Measurements from ENCODE around the gene VAT1L. TPM values are rescaled to one million over a fixed set of nuclear protein-coding genes. Genes with fewer than 3 reads are reported as not detected.

VAT1L gene
- total RNA-seq, 1 donor, result under 0.01 TPM

- H3K27me3 ChIP-seq (ENCODE audit: insufficient read depth, low read length), result no peaks in the 10 kb centered on the region
- H2AFZ ChIP-seq (ENCODE audit: low read length), result no peak overlapping the region
- no peak overlapping the region for H3K4me3 ChIP-seq (ENCODE audit: insufficient read depth, low read length)
- no peak for DNase-seq (ENCODE audit: insufficient read length, low spot score, missing footprints)
- no peaks in the 10 kb centered on the region for H3K79me2 ChIP-seq (ENCODE audit: insufficient read depth, low read length)
- H3K4me2 ChIP-seq (ENCODE audit: insufficient read depth, low read length), result no peak overlapping the region
- H3K27ac ChIP-seq (ENCODE audit: low read depth, low read length), result no peak overlapping the region
- H3K9me3 ChIP-seq (ENCODE audit: low read depth, low read length), result no peaks in the 10 kb centered on the region
- no peaks in the 10 kb centered on the region for H3K4me1 ChIP-seq (ENCODE audit: insufficient read depth, low read length)
- H4K20me1 ChIP-seq (ENCODE audit: insufficient read depth, low read length), result no peaks in the 10 kb centered on the region
- no peaks in the 10 kb centered on the region for H3K36me3 ChIP-seq (ENCODE audit: insufficient read depth, low read length)
- TF ChIP-seq CTCF (IDR thresholded peaks at IDR 0.05; ENCODE audit: extremely low read depth, low read depth, low read length), result no peak
These were observed 125.4 kb downstream of the VAT1L start for GRCh38 chr16:77913738-77914253.

GRCh38 chr16:77916111-77916510 is 127.7 kb downstream of the VAT1L start:
- no peaks in the 10 kb centered on the region for H3K79me2 ChIP-seq (ENCODE audit: insufficient read depth, low read length)
- no peak overlapping the region for H3K4me2 ChIP-seq (ENCODE audit: insufficient read depth, low read length)
- H4K20me1 ChIP-seq (ENCODE audit: insufficient read depth, low read length), result no peaks in the 10 kb centered on the region
- DNase-seq (ENCODE audit: insufficient read length, low spot score, missing footprints), result no peak
- H3K27ac ChIP-seq (ENCODE audit: low read depth, low read length), result no peak overlapping the region
- no peaks in the 10 kb centered on the region for H3K4me1 ChIP-seq (ENCODE audit: insufficient read depth, low read length)
- H3K27me3 ChIP-seq (ENCODE audit: insufficient read depth, low read length), result no peaks in the 10 kb centered on the region
- no peak overlapping the region for H2AFZ ChIP-seq (ENCODE audit: low read length)
- H3K4me3 ChIP-seq (ENCODE audit: insufficient read depth, low read length), result no peak overlapping the region
- H3K9me3 ChIP-seq (ENCODE audit: low read depth, low read length), result no peaks in the 10 kb centered on the region
- H3K36me3 ChIP-seq (ENCODE audit: insufficient read depth, low read length), result no peaks in the 10 kb centered on the region
- TF ChIP-seq CTCF (IDR thresholded peaks at IDR 0.05; ENCODE audit: extremely low read depth, low read depth, low read length), result no peak

- peak; percentile 5 for DNase-seq (ENCODE audit: insufficient read length, low spot score, missing footprints)
- H3K4me3 ChIP-seq (ENCODE audit: insufficient read depth, low read length), result no peak overlapping the region
- no peaks in the 10 kb centered on the region for H3K36me3 ChIP-seq (ENCODE audit: insufficient read depth, low read length)
- no peak for TF ChIP-seq CTCF (IDR thresholded peaks at IDR 0.05; ENCODE audit: extremely low read depth, low read depth, low read length)
- H4K20me1 ChIP-seq (ENCODE audit: insufficient read depth, low read length), result no peaks in the 10 kb centered on the region
- H3K4me1 ChIP-seq (ENCODE audit: insufficient read depth, low read length), result no peaks in the 10 kb centered on the region
- no peak overlapping the region for H3K27ac ChIP-seq (ENCODE audit: low read depth, low read length)
- H3K4me2 ChIP-seq (ENCODE audit: insufficient read depth, low read length), result no peak overlapping the region
- H2AFZ ChIP-seq (ENCODE audit: low read length), result no peak overlapping the region
- H3K9me3 ChIP-seq (ENCODE audit: low read depth, low read length), result no peaks in the 10 kb centered on the region
- no peaks in the 10 kb centered on the region for H3K27me3 ChIP-seq (ENCODE audit: insufficient read depth, low read length)
- H3K79me2 ChIP-seq (ENCODE audit: insufficient read depth, low read length), result no peaks in the 10 kb centered on the region
These were observed 129.6 kb downstream of the VAT1L start for GRCh38 chr16:77917971-77918370.

GRCh38 chr16:77918809-77919707 is 130.7 kb downstream of the VAT1L start:
- Histone ChIP-seq H3K27ac (ENCODE audit: low read depth, low read length) (no peak overlapping the region), H3K79me2 (ENCODE audit: insufficient read depth, low read length) (no peaks in the 10 kb centered on the region), H2AFZ (ENCODE audit: low read length) (no peak overlapping the region), H3K4me2 (ENCODE audit: insufficient read depth, low read length) (no peak overlapping the region), H3K4me3 (ENCODE audit: insufficient read depth, low read length) (no peak overlapping the region), H3K9me3 (ENCODE audit: low read depth, low read length) (no peaks in the 10 kb centered on the region), H4K20me1 (ENCODE audit: insufficient read depth, low read length) (no peaks in the 10 kb centered on the region), H3K36me3 (ENCODE audit: insufficient read depth, low read length) (no peaks in the 10 kb centered on the region), H3K4me1 (ENCODE audit: insufficient read depth, low read length) (no peaks in the 10 kb centered on the region), H3K27me3 (ENCODE audit: insufficient read depth, low read length) (no peaks in the 10 kb centered on the region)
- TF ChIP-seq CTCF (IDR thresholded peaks at IDR 0.05; ENCODE audit: extremely low read depth, low read depth, low read length), result no peak
- peak; percentile 44 for DNase-seq (ENCODE audit: insufficient read length, low spot score, missing footprints)
